GM18951 (cell line): ENCODE results near the gene VWA7.

Source experiments
- POLR2A ChIP-seq: IDR thresholded peaks from 4 replicates; pipeline ENCODE4 v1.6.1; 2011; ENCODE audit warnings: mild to moderate bottlenecking; ENCODE audit not compliant: insufficient read length, insufficient read depth; ENCODE audit errors: extremely low read depth
- in situ Hi-C: fragments of 300-500 bp; cut with MboI; formaldehyde crosslinking; loops from one replicate; pipeline ENCODE4 v1.12.0; 2022; ENCODE audit warnings: low sequenced_read_pairs, mixed read lengths, inconsistent platforms; ENCODE audit not compliant: unreplicated experiment

The VWA7 gene

GRCh38 chr6:31729979-31730630, 47.0 kb downstream of the VWA7 start:
- TF ChIP-seq POLR2A: peak; percentile 59
- in situ Hi-C loops: no loop called here

GRCh38 chr6:31729515-31729978, 47.6 kb downstream of the VWA7 start:
- TF ChIP-seq POLR2A: no peak
- in situ Hi-C loops: no loop called here

- in situ Hi-C loops: no loop called here
- no peak for TF ChIP-seq POLR2A
Observed at GRCh38 chr6:31728767-31729514, 48.2 kb downstream of the VWA7 start, which contains the start of gene DDAH2. DDAH2 (minus strand) TSS chr6:31729299; CDS start chr6:31729161, 138 bp downstream.

GRCh38 chr6:31727717-31728671, 49.1 kb downstream of the VWA7 start:
- in situ Hi-C loops: no loop called here

GRCh38 chr6:31727034-31727716, 50.0 kb downstream of the VWA7 start:
- TF ChIP-seq POLR2A: no peak
- in situ Hi-C loops: no loop called here

More at GRCh38 chr6:31727717-31728671, 49.1 kb downstream of the VWA7 start:
- peak; percentile 22 for TF ChIP-seq POLR2A

GRCh38 chr6:31725502-31726350, 51.4 kb downstream of the VWA7 start:
- TF ChIP-seq POLR2A: no peak
- in situ Hi-C loops: no loop called here

GRCh38 chr6:31723980-31724691, 53.0 kb downstream of the VWA7 start:
- in situ Hi-C loops: no loop called here
- no peak for TF ChIP-seq POLR2A

GRCh38 chr6:31723245-31723979, 53.7 kb downstream of the VWA7 start, which contains the start of gene MPIG6B:
MPIG6B (plus strand) TSS chr6:31723373; CDS start chr6:31723384, 11 bp downstream.
- in situ Hi-C loops: no loop called here
- TF ChIP-seq POLR2A: no peak

GRCh38 chr6:31722173-31722572, 55.0 kb downstream of the VWA7 start:
- TF ChIP-seq POLR2A: no peak
- in situ Hi-C loops: no loop called here

GRCh38 chr6:31721351-31722020, 55.6 kb downstream of the VWA7 start, which contains the start of gene LY6G6C:
LY6G6C (minus strand) TSS chr6:31721746; CDS start chr6:31721679, 67 bp downstream.
- no peak for TF ChIP-seq POLR2A
- in situ Hi-C loops: no loop called here
